ENCODE data around the gene GAL. TPM values are rescaled to one million over a fixed set of nuclear protein-coding genes. Genes with fewer than 3 reads are reported as not detected.

Gene GAL
- total RNA-seq, 1 donor from 2014 or later, result not detected

DNA sequence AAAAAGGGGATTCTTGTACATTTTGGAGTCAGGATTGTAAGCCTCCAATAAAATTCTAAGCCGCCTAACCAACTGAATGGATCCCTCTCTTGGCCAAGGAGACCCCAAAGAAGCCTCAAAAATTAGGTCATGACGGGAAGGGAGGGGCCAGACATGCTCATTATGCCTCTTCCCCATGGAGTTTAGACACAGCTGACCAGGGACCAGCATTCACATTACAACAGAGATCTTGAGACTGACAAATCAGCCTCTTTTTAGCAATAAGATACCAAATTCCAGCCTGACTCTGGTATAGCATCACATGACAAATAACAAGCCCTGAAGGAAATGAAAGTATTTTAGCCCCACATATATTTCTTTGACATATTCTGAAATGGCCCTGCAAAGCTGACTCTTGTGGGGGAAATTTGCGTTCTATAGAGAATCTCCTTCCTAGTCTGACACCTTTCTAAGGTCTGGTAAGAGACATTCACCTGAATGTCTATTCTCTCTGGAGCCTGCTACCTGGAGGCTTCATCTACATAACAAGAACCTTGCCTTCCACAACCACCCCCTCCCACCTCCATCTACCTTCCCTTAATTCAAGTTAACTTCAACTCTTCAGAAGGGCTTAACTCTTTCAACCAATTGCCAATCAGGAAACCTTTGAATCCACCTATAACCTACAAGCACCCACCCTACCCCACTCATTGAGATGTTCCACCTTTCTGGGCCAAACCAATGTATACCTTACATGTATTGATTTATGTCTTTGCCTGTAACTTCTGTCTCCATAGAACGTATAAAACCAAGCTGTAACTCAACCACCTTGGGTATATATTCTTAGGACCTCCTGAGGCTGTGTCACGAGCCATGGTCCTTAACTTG lies 10.3 kb downstream of the GAL start:
- no peaks in the 10 kb centered on the region for H3K4me1 Mint-ChIP-seq
- Histone ChIP-seq H3K4me1 (peaks cover 6% of the 10 kb centered on the region), H4K20me1 (ENCODE audit: low read depth) (no peaks in the 10 kb centered on the region), H3K9me3 (ENCODE audit: low read depth) (no peaks in the 10 kb centered on the region), H3K4me3 (no peak overlapping the region), H3K27ac (no peak overlapping the region), H3K79me2 (ENCODE audit: low read depth) (no peaks in the 10 kb centered on the region), H3F3A (ENCODE audit: low read depth) (no peaks in the 10 kb centered on the region), H3K4me2 (no peak overlapping the region), H2AFZ (replicated peaks) (no peak overlapping the region), H3K9ac (no peak overlapping the region), H3K36me3 (no peaks in the 10 kb centered on the region), H3K27me3 (peaks cover 5% of the 10 kb centered on the region)
- H3K4me3 Mint-ChIP-seq, result no peak overlapping the region
- TF ChIP-seq, protein P1, sequence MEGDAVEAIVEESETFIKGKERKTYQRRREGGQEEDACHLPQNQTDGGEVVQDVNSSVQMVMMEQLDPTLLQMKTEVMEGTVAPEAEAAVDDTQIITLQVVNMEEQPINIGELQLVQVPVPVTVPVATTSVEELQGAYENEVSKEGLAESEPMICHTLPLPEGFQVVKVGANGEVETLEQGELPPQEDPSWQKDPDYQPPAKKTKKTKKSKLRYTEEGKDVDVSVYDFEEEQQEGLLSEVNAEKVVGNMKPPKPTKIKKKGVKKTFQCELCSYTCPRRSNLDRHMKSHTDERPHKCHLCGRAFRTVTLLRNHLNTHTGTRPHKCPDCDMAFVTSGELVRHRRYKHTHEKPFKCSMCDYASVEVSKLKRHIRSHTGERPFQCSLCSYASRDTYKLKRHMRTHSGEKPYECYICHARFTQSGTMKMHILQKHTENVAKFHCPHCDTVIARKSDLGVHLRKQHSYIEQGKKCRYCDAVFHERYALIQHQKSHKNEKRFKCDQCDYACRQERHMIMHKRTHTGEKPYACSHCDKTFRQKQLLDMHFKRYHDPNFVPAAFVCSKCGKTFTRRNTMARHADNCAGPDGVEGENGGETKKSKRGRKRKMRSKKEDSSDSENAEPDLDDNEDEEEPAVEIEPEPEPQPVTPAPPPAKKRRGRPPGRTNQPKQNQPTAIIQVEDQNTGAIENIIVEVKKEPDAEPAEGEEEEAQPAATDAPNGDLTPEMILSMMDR (IDR thresholded peaks at IDR 0.05), result no peak
- H3K36me3 Mint-ChIP-seq, result no peaks in the 10 kb centered on the region
- H3K27ac Mint-ChIP-seq, result no peak overlapping the region
- DNase-seq (ENCODE audit: low spot score), result no peak
- H3K27me3 Mint-ChIP-seq (ENCODE audit: insufficient read depth, low read depth), result peaks cover 14% of the 10 kb centered on the region
- peaks cover 18% of the 10 kb centered on the region for H3K9me3 Mint-ChIP-seq

DNA sequence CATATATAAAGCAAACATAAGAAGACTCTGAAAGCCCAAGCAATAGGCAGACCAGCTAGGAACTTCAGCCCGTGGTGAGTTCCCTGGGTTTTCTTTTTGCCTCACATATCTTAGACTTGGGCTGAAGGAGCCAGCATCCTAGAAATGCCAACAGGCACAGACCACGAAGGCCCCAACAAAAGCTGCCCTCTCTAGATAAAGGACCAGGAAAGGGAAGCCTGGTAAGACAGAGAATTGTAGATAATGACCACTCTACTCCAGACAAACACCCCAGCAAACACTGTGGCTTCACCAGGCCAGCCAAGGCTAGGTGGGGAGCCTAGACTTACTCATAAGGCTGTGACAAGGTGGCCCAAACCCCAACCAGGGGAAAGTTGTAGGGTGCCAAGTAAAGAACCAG lies 11.2 kb downstream of the GAL start:
- no peak overlapping the region for H3K27ac ChIP-seq
- no peaks in the 10 kb centered on the region for H3K27me3 ChIP-seq
- no peaks in the 10 kb centered on the region for H3K4me1 Mint-ChIP-seq
- H3K4me1 ChIP-seq, result peaks cover under 1% of the 10 kb centered on the region
- no peak overlapping the region for H3K9ac ChIP-seq
- H4K20me1 ChIP-seq (ENCODE audit: low read depth), result no peaks in the 10 kb centered on the region
- no peaks in the 10 kb centered on the region for H3F3A ChIP-seq (ENCODE audit: low read depth)
- H3K36me3 ChIP-seq, result no peaks in the 10 kb centered on the region
- H3K27ac Mint-ChIP-seq, result no peak overlapping the region
- no peak overlapping the region for H3K4me2 ChIP-seq
- H3K4me3 ChIP-seq, result no peak overlapping the region
- H3K9me3 Mint-ChIP-seq, result peaks cover 22% of the 10 kb centered on the region
- no peak overlapping the region for H3K4me3 Mint-ChIP-seq
- H3K79me2 ChIP-seq (ENCODE audit: low read depth), result no peaks in the 10 kb centered on the region
- no peak overlapping the region for H2AFZ ChIP-seq (replicated peaks)
- no peak for DNase-seq (ENCODE audit: low spot score)
- H3K27me3 Mint-ChIP-seq (ENCODE audit: insufficient read depth, low read depth), result peaks cover 10% of the 10 kb centered on the region
- TF ChIP-seq, protein P1 (IDR thresholded peaks at IDR 0.05), result no peak
- TF ChIP-seq EZH2 (IDR thresholded peaks at IDR 0.05) (no peak), EZH2phosphoT487 (IDR thresholded peaks at IDR 0.05) (no peak)
- no peaks in the 10 kb centered on the region for H3K36me3 Mint-ChIP-seq
- H3K9me3 ChIP-seq (ENCODE audit: low read depth), result no peaks in the 10 kb centered on the region

DNA sequence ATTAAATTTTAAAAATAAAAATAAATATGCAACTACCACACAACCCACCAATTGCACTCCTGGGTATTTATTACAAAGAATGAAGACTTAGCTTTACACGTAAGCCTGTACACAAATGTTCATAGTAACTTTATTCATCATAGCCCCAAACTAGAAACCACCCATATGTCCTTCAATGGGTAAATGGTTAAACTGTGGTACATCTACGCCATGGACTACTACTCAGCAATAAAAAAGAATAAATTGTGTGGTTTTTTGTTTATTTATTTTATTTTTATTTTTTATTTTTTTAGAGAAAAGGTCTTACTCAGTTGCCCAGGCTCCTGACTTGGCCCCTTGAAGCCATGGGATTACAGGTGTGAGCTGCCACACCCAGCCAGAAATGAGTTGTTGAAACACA lies 14.6 kb downstream of the GAL start:
- H3K4me3 ChIP-seq, result no peak overlapping the region
- no peak overlapping the region for H3K27ac ChIP-seq
- Mint-ChIP-seq H3K27ac (no peak overlapping the region), H3K9me3 (peaks cover 22% of the 10 kb centered on the region), H3K27me3 (ENCODE audit: insufficient read depth, low read depth) (peaks cover 3% of the 10 kb centered on the region), H3K4me3 (no peak overlapping the region), H3K4me1 (no peaks in the 10 kb centered on the region), H3K36me3 (no peaks in the 10 kb centered on the region)
- no peak for TF ChIP-seq EZH2 (IDR thresholded peaks at IDR 0.05)
- TF ChIP-seq, protein P1 (IDR thresholded peaks at IDR 0.05), result no peak
- TF ChIP-seq EZH2phosphoT487 (IDR thresholded peaks at IDR 0.05), result no peak
- no peaks in the 10 kb centered on the region for H4K20me1 ChIP-seq (ENCODE audit: low read depth)
- no peaks in the 10 kb centered on the region for H3K4me1 ChIP-seq
- H3F3A ChIP-seq (ENCODE audit: low read depth), result peaks cover 3% of the 10 kb centered on the region
- no peak overlapping the region for H3K9ac ChIP-seq
- no peaks in the 10 kb centered on the region for H3K9me3 ChIP-seq (ENCODE audit: low read depth)
- no peak overlapping the region for H2AFZ ChIP-seq (replicated peaks)
- H3K36me3 ChIP-seq, result no peaks in the 10 kb centered on the region
- no peak overlapping the region for H3K4me2 ChIP-seq
- DNase-seq (ENCODE audit: low spot score), result no peak
- no peaks in the 10 kb centered on the region for H3K27me3 ChIP-seq
- no peaks in the 10 kb centered on the region for H3K79me2 ChIP-seq (ENCODE audit: low read depth)

Data from neural progenitor cell (in vitro differentiated cells).